CD4-positive, alpha-beta T cell (primary cell): ENCODE data around the gene HES5. TPM values are rescaled to one million over a fixed set of nuclear protein-coding genes. Genes with fewer than 3 reads are reported as not detected.

Experiments
- ATAC-seq: fragments of 200-7000 bp; cut with Tn5 transposase; one replicate; pipeline ENCODE4 v1.10.0; 2022; ENCODE audit warnings: mild to moderate bottlenecking; ENCODE audit not compliant: poor library complexity
- CTCF ChIA-PET: fragments of 350-600 bp; sonication (Branson Sonifier 250); formaldehyde crosslinking; loops from one replicate; lab custom pipeline; 2021; ENCODE audit warnings: antibody characterized with exemption, inconsistent platforms; lab: Charles Lee
- POLR2A ChIA-PET: fragments of 350-600 bp; sonication (Branson Sonifier 250); formaldehyde crosslinking; loops from one replicate; lab custom pipeline; 2021; ENCODE audit warnings: antibody characterized with exemption, inconsistent platforms; lab: Charles Lee
- DNase-seq, 14 experiments: peaks; one replicate each; pipeline ENCODE4 v3.0.0-alpha.2; 2013 to 2020; ENCODE audit warnings: mixed read lengths in 2 of 14
- H3K27ac ChIP-seq, 2 donors: one replicate each; pipeline versions ENCODE4 v1.5.1 to v1.7.0; 2013; ENCODE audit warnings: low read length in 2 of 2, low read depth in 1 of 2, mild to moderate bottlenecking in 1 of 2
- H3K27me3 ChIP-seq, 2 experiments: 1 replicate in 1 of 2; 2 replicates in 1 of 2; pipeline versions ENCODE4 v1.6.1 to v1.7.0; 2013; ENCODE audit warnings: low read length in 2 of 2, control low read depth in 1 of 2, mild to moderate bottlenecking in 1 of 2, moderate library complexity in 1 of 2; ENCODE audit not compliant: insufficient read depth in 2 of 2, control insufficient read depth in 1 of 2
- H3K36me3 ChIP-seq: one replicate; pipeline ENCODE4 v1.6.1; 2013; ENCODE audit warnings: low read length, control low read depth; ENCODE audit not compliant: insufficient read depth
- H3K4me1 ChIP-seq: one replicate; pipeline ENCODE4 v1.6.1; 2013; ENCODE audit warnings: low read length, control low read depth; ENCODE audit not compliant: insufficient read depth
- H3K4me3 ChIP-seq: one replicate; pipeline ENCODE4 v1.5.1; 2013; ENCODE audit warnings: mild to moderate bottlenecking, low read length, moderate library complexity
- H3K9me3 ChIP-seq, 2 experiments: 1 replicate in 1 of 2; 2 replicates in 1 of 2; pipeline versions ENCODE4 v1.6.1 to v1.7.0; 2013; ENCODE audit warnings: low read length in 2 of 2, mild to moderate bottlenecking in 2 of 2, control low read depth in 1 of 2, moderate library complexity in 1 of 2; ENCODE audit not compliant: control insufficient read depth in 1 of 2, insufficient read depth in 1 of 2
- H3K27ac Mint-ChIP-seq: one replicate; pipeline ENCODE4 v1.8.0; 2020; ENCODE audit warnings: mixed read lengths
- H3K27me3 Mint-ChIP-seq: one replicate; pipeline ENCODE4 v1.8.0; 2021; ENCODE audit warnings: mixed read lengths
- H3K36me3 Mint-ChIP-seq: one replicate; pipeline ENCODE4 v1.8.0; 2021; ENCODE audit warnings: low read depth, mixed read lengths
- H3K4me1 Mint-ChIP-seq: one replicate; pipeline ENCODE4 v1.8.0; 2021; ENCODE audit warnings: low read depth, mixed read lengths
- H3K4me3 Mint-ChIP-seq: one replicate; pipeline ENCODE4 v1.8.0; 2020; ENCODE audit warnings: mild to moderate bottlenecking, mixed read lengths
- H3K9me3 Mint-ChIP-seq: one replicate; pipeline ENCODE4 v1.8.0; 2020; ENCODE audit warnings: mixed read lengths
- intact Hi-C, 2 experiments: fragments of 100-400 bp; cut with DNase I in 1 of 2; cut with micrococcal nuclease in 1 of 2; formaldehyde crosslinking; loops; one replicate each; pipeline versions ENCODE4 v1.15.1 to v1.9.0; 2023 to 2025; cut with DNase I, micrococcal nuclease
- total RNA-seq, 174 experiments: library from RNA in 2 of 174; stranded (reverse) in 2 of 174; gene quantifications; one replicate each; pipeline ENCODE4 v1.2.3 and lab custom pipeline; 2021 to 2026
- TF ChIP-seq, protein P1 (sequence below): fragments of 200-600 bp; IDR thresholded peaks from one replicate; pipeline ENCODE4 v1.8.0; 2022; ENCODE audit warnings: antibody characterized with exemption, mild to moderate bottlenecking

The HES5 gene
- total RNA-seq, 2 experiments from 2014 or later: not detected

DNA sequence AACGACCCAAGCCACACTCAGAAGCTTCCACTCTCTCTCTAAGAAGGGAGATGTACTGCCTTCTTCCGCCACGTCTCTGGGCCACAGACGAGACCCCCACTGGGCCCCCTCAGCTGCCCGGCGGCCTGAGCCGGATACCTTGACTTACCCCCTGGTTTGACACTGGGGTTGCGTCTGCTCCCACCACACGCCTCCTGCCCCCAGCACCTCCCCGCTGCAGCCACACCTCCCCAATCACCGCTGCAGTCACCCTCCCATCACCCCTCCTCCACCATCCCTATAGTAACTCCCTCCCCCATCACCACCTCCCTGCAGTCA is 14.3 kb downstream of the HES5 start:
- peaks cover 61% of the 10 kb centered on the region for H3K36me3 Mint-ChIP-seq
- no peak overlapping the region for H3K27ac ChIP-seq
- H3K27me3 Mint-ChIP-seq: no peaks in the 10 kb centered on the region
- no peak overlapping the region for H3K4me3 Mint-ChIP-seq
- no peaks in the 10 kb centered on the region for H3K9me3 ChIP-seq
- ChIA-PET CTCF (no interaction called here), POLR2A (no interaction called here)
- H3K9me3 Mint-ChIP-seq: no peaks in the 10 kb centered on the region
- H3K4me1 Mint-ChIP-seq: no peaks in the 10 kb centered on the region
- no peak overlapping the region for H3K27ac Mint-ChIP-seq
- TF ChIP-seq, protein P1, sequence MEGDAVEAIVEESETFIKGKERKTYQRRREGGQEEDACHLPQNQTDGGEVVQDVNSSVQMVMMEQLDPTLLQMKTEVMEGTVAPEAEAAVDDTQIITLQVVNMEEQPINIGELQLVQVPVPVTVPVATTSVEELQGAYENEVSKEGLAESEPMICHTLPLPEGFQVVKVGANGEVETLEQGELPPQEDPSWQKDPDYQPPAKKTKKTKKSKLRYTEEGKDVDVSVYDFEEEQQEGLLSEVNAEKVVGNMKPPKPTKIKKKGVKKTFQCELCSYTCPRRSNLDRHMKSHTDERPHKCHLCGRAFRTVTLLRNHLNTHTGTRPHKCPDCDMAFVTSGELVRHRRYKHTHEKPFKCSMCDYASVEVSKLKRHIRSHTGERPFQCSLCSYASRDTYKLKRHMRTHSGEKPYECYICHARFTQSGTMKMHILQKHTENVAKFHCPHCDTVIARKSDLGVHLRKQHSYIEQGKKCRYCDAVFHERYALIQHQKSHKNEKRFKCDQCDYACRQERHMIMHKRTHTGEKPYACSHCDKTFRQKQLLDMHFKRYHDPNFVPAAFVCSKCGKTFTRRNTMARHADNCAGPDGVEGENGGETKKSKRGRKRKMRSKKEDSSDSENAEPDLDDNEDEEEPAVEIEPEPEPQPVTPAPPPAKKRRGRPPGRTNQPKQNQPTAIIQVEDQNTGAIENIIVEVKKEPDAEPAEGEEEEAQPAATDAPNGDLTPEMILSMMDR: no peak
- H3K4me3 ChIP-seq: no peak overlapping the region
- intact Hi-C loops: no loop called here
- no peaks in the 10 kb centered on the region for H3K4me1 ChIP-seq
- H3K36me3 ChIP-seq: peaks cover 95% of the 10 kb centered on the region
- DNase-seq (no peak), ATAC-seq (no peak)
- no peaks in the 10 kb centered on the region for H3K27me3 ChIP-seq

- POLR2A ChIA-PET: no interaction called here
- H3K27ac Mint-ChIP-seq: no peak overlapping the region
- no peaks in the 10 kb centered on the region for H3K27me3 Mint-ChIP-seq
- no peaks in the 10 kb centered on the region for H3K4me1 ChIP-seq
- H3K27ac ChIP-seq: no peak overlapping the region
- H3K4me3 Mint-ChIP-seq: no peak overlapping the region
- peaks cover 63% of the 10 kb centered on the region for H3K36me3 Mint-ChIP-seq
- TF ChIP-seq, protein P1: no peak
- intact Hi-C loops: no loop called here
- H3K27me3 ChIP-seq: no peaks in the 10 kb centered on the region
- H3K36me3 ChIP-seq: peaks cover 96% of the 10 kb centered on the region
- no peaks in the 10 kb centered on the region for H3K9me3 Mint-ChIP-seq
- H3K4me1 Mint-ChIP-seq: no peaks in the 10 kb centered on the region
- H3K9me3 ChIP-seq: no peaks in the 10 kb centered on the region
- no peak overlapping the region for H3K4me3 ChIP-seq
- DNase-seq (no peak), ATAC-seq (no peak)
- CTCF ChIA-PET: no interaction called here
Observed at GRCh38 chr1:2514863-2515762, 14.9 kb downstream of the HES5 start.

- POLR2A ChIA-PET: no interaction called here
- H3K27ac Mint-ChIP-seq: no peak overlapping the region
Observed at GRCh38 chr1:2513939-2514652, 16.0 kb downstream of the HES5 start.

More at GRCh38 chr1:2513939-2514652, 16.0 kb downstream of the HES5 start:
- H3K36me3 ChIP-seq: peaks cover 96% of the 10 kb centered on the region
- H3K27ac ChIP-seq: no peak overlapping the region
- no peak overlapping the region for H3K4me3 ChIP-seq
- TF ChIP-seq, protein P1: no peak
- H3K36me3 Mint-ChIP-seq: peaks cover 69% of the 10 kb centered on the region
- H3K27me3 Mint-ChIP-seq: no peaks in the 10 kb centered on the region
- CTCF ChIA-PET: no interaction called here
- no peak for ATAC-seq
- no peaks in the 10 kb centered on the region for H3K4me1 Mint-ChIP-seq
- no peaks in the 10 kb centered on the region for H3K9me3 Mint-ChIP-seq
- no peak overlapping the region for H3K4me3 Mint-ChIP-seq
- H3K9me3 ChIP-seq: no peaks in the 10 kb centered on the region
- H3K4me1 ChIP-seq: no peaks in the 10 kb centered on the region
- no peaks in the 10 kb centered on the region for H3K27me3 ChIP-seq
- DNase-seq: no peak
- intact Hi-C loops: no loop called here
